Activated T-helper 1 cell treated with anti-CD3 and anti-CD28 coated beads, Interleukin-12 subunit alpha, Interleukin-12 subunit beta, Interleukin-2, Interleukin-4 antibody, amounts not matched to agents 30 ng/mL and 10 ng/mL and 1 ng/mL, durations not matched to agents 14 hours and 24 hours and 36 hours (primary cell): ENCODE results near the gene OR52E8. TPM values are rescaled to one million over a fixed set of nuclear protein-coding genes. Genes with fewer than 3 reads are reported as not detected.

ENCODE experiments used
- DNase-seq: peaks from one replicate; pipeline ENCODE4 v3.0.0; 2021; ENCODE audit warnings: low spot score
- H3K27ac Mint-ChIP-seq: one replicate; pipeline ENCODE4 v1.8.0; 2021; ENCODE audit warnings: mild to moderate bottlenecking, mixed read lengths
- H3K27me3 Mint-ChIP-seq: one replicate; pipeline ENCODE4 v1.8.0; 2022; ENCODE audit warnings: mild to moderate bottlenecking, moderate library complexity, mixed read lengths; ENCODE audit not compliant: insufficient read depth
- H3K36me3 Mint-ChIP-seq: one replicate; pipeline ENCODE4 v1.8.0; 2021; ENCODE audit warnings: low read depth, mixed read lengths
- H3K4me1 Mint-ChIP-seq: one replicate; pipeline ENCODE4 v1.8.0; 2021; ENCODE audit warnings: low read depth, mixed read lengths
- H3K4me3 Mint-ChIP-seq: one replicate; pipeline ENCODE4 v1.8.0; 2021; ENCODE audit warnings: mild to moderate bottlenecking, moderate library complexity, mixed read lengths
- H3K9me3 Mint-ChIP-seq: one replicate; pipeline ENCODE4 v1.8.0; 2021; ENCODE audit warnings: mixed read lengths
- intact Hi-C: fragments of 100-400 bp; cut with micrococcal nuclease; formaldehyde crosslinking; loops from one replicate; pipeline ENCODE4 v1.15.1; 2024
- total RNA-seq: library from RNA; stranded (reverse); gene quantifications from 2 replicates; pipeline ENCODE4 v1.2.3, GENCODE V29; 2022

OR52E8 gene
- total RNA-seq: not detected in 2 replicates

DNA sequence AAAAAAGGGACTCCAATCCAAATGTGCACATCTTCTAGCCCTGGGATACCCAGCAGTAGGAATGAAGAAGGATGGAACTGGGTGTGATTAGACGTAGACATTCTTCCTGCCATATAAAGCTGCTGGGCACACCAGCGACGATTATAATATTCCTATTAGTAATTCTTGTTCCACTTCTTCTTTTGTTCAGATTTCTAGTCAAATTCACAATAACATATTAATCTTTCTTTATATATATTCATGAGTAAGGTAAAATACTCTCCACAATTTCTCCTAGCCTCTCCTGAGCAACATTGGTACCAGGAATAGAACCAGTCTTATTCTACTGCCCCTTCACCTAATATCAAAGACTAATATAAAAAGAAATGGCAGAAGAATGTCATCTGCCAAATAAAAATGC, at the start of gene OR52E8:
TSS of gene OR52E8 (minus strand) at position 101 of the 400 bp plus-strand sequence. CDS start at position 101, 0 bp downstream.
- H3K9me3 Mint-ChIP-seq: no peaks in the 10 kb centered on the region
- intact Hi-C loops: no loop called here
- no peak for DNase-seq
- no peak within 1 kb of the TSS for H3K4me3 Mint-ChIP-seq
- no peak within 1 kb of the TSS for H3K27ac Mint-ChIP-seq
- H3K4me1 Mint-ChIP-seq: no peaks in the 10 kb centered on the region
- H3K36me3 Mint-ChIP-seq: no peaks in the 10 kb centered on the region
- peaks cover 7% of the 10 kb centered on the region for H3K27me3 Mint-ChIP-seq

DNA sequence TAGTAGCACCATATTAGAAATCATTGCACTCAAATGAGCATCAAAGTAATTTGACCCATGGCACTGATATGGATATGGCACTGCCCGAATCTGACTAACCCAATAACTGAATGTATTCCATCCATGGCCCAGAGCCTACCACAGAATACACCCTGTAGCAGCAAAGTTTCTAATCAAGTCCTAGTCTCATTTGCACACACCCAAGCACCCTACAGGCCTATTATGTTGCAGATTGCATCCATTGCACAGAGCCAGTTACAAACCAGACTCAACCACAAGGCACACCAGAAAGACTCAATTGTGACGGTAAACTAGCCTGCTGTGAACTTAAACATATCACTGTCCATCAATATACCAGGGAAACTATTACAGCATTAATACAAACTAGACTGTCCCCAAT, 42.0 kb upstream of the OR52E8 start:
- no peaks in the 10 kb centered on the region for H3K4me1 Mint-ChIP-seq
- intact Hi-C loops: no loop called here
- no peak overlapping the region for H3K4me3 Mint-ChIP-seq
- no peak overlapping the region for H3K27ac Mint-ChIP-seq
- no peaks in the 10 kb centered on the region for H3K27me3 Mint-ChIP-seq
- DNase-seq: no peak
- no peaks in the 10 kb centered on the region for H3K9me3 Mint-ChIP-seq
- no peaks in the 10 kb centered on the region for H3K36me3 Mint-ChIP-seq

DNA sequence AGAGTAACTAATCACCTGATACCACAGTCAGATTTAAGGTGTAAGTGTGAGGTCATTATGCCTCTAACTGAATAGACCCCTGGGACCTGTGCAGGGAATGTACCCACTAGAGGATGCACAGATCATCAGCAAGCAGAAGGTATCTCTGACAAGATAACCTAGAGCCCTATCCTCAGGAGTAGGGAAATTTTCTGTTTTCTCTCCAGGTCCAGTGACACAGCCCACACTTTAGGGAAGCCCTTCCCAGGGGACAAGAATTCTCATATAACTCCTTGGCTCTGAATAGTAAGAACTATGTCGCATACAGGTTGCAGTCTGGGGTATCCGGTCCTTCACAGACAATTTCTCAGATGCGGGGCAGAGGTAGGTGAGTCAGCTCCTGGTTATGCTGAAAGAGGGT, 35.4 kb upstream of the OR52E8 start, which contains the start of gene OR52E5:
TSS of gene OR52E5 (plus strand) at position 301 of the 400 bp plus-strand sequence. CDS start 7,569 bp downstream, outside the sequence.
- intact Hi-C loops: no loop called here
- no peaks in the 10 kb centered on the region for H3K4me1 Mint-ChIP-seq
- no peak for DNase-seq
- H3K27ac Mint-ChIP-seq: no peak within 1 kb of the TSS
- H3K4me3 Mint-ChIP-seq: no peak within 1 kb of the TSS
- no peaks in the 10 kb centered on the region for H3K36me3 Mint-ChIP-seq
- no peaks in the 10 kb centered on the region for H3K27me3 Mint-ChIP-seq
- no peaks in the 10 kb centered on the region for H3K9me3 Mint-ChIP-seq

DNA sequence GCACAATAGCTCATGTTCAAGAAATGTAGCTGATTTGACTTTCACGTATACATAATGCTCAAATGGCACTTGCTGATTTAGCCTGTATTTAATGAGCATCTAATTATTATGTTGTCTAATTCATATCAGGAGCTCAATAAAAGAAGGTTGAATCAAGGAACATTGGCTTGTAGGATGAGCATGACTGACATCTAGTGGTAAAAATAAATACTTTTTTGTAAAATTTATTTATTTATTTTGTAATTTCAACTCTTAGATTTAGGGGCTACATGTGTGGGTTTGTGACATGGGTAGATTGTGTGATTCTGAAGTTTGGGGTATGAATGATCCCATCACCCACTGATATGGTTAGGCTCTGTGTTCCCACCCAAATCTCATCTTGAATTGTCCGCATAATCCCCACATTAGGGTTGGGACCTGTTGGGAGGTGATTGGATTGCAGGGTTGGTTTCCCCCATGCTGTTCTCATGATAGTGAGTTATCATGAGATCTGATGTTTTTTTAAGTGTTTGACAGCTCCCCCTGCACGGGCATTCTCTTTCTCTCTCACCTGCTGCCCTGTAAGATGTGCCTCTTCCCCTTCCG, 33.8 kb upstream of the OR52E8 start:
- Mint-ChIP-seq H3K27me3 (no peaks in the 10 kb centered on the region), H3K4me1 (no peaks in the 10 kb centered on the region), H3K36me3 (no peaks in the 10 kb centered on the region), H3K9me3 (no peaks in the 10 kb centered on the region), H3K4me3 (no peak overlapping the region), H3K27ac (no peak overlapping the region)
- no peak for DNase-seq
- intact Hi-C loops: loop anchor here (1.0 to 2.0 kb wide), 2 partner anchors 415 to 767 kb away; no protein-coding TSS in a partner anchor

DNA sequence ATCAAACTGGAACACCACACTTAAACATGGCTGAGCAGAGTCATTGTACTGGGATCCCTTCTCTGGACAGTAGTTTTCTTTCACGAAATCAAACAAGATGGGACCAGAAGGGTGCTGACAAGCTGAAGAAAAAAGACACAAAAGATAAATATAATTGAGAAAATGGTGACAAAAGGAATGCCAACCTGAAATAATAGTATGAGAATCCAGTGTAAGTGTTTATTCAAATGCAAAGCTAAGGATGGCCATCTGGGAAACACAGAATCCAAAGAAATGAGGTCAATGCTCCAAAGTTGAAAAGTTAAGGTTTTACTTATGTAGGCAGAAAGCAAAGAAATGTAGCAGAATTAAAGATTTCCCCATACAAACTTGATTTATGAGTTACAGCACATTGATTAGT, 30.2 kb upstream of the OR52E8 start:
- H3K27me3 Mint-ChIP-seq: no peaks in the 10 kb centered on the region
- no peak overlapping the region for H3K27ac Mint-ChIP-seq
- H3K4me3 Mint-ChIP-seq: no peak overlapping the region
- H3K36me3 Mint-ChIP-seq: no peaks in the 10 kb centered on the region
- H3K9me3 Mint-ChIP-seq: no peaks in the 10 kb centered on the region
- DNase-seq: no peak
- H3K4me1 Mint-ChIP-seq: no peaks in the 10 kb centered on the region
- intact Hi-C loops: no loop called here

DNA sequence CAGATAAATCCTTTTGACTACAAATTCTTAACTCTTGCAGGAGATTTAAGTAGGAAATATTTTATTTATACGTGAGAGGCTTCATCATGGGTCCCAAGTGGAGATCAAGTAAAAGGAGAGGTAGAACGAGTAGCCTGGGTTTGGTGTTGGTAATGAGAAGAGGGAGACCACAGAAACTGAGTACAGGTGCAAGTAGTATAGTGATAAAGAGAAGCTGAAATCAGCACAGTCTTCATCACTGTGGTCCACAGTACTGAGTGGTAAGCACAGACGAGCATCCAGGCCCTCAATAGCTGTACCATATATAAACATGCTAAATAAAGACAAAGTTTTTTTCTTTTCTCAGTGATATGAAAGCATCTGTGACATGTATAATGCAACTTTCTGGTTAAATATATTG, 29.7 kb upstream of the OR52E8 start:
- H3K9me3 Mint-ChIP-seq: no peaks in the 10 kb centered on the region
- intact Hi-C loops: no loop called here
- H3K4me3 Mint-ChIP-seq: no peak overlapping the region
- no peak for DNase-seq
- no peaks in the 10 kb centered on the region for H3K27me3 Mint-ChIP-seq
- H3K36me3 Mint-ChIP-seq: no peaks in the 10 kb centered on the region
- no peak overlapping the region for H3K27ac Mint-ChIP-seq
- H3K4me1 Mint-ChIP-seq: no peaks in the 10 kb centered on the region

DNA sequence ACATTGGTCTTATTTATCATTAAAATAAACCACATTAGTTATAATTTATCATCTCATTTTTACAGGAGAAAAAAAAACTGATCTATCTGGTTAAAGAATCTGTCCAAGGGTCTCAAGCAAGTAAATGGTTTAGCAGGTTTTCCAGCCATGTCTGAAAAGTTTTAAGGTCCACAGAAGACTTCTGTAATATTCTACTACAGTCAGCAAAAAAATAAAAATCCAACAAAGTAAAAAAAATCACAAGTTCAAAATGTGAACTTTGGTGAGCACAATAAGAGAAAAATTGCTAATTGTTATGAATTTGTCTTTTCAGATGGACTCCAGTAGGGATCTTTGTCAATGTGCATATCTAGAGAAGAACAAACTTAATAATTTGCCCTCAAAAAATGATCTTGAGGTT, 24.3 kb upstream of the OR52E8 start:
- no peaks in the 10 kb centered on the region for H3K4me1 Mint-ChIP-seq
- H3K27me3 Mint-ChIP-seq: peaks cover 6% of the 10 kb centered on the region
- DNase-seq: no peak
- no peak overlapping the region for H3K4me3 Mint-ChIP-seq
- H3K9me3 Mint-ChIP-seq: no peaks in the 10 kb centered on the region
- intact Hi-C loops: no loop called here
- H3K36me3 Mint-ChIP-seq: no peaks in the 10 kb centered on the region
- no peak overlapping the region for H3K27ac Mint-ChIP-seq

DNA sequence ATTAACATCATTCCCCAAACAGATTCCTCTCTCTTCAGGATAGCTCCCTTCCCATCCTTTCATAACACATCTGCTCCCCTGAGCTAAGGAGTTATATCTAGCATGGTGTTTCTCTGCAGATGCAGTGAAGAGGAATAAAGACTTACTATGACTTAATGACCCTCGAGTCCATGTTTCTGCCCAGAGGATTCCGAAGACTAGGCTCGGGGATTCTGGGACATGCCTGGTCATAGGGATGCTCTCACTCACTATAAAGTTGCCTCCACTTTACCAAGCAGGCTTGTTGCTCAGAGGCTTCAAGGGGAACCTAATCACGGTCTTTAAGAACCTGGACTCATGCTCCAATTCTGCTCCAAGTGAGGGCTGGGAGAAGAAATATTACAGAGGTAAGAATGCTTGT, 22.8 kb upstream of the OR52E8 start, which contains the start of gene OR52E4:
TSS of gene OR52E4 (plus strand) at position 301 of the 400 bp plus-strand sequence. CDS start 3,664 bp downstream, outside the sequence.
- Mint-ChIP-seq H3K27me3 (peaks cover 6% of the 10 kb centered on the region), H3K4me1 (no peaks in the 10 kb centered on the region), H3K27ac (no peak within 1 kb of the TSS), H3K9me3 (no peaks in the 10 kb centered on the region), H3K36me3 (no peaks in the 10 kb centered on the region), H3K4me3 (no peak within 1 kb of the TSS)
- intact Hi-C loops: no loop called here
- no peak for DNase-seq

DNA sequence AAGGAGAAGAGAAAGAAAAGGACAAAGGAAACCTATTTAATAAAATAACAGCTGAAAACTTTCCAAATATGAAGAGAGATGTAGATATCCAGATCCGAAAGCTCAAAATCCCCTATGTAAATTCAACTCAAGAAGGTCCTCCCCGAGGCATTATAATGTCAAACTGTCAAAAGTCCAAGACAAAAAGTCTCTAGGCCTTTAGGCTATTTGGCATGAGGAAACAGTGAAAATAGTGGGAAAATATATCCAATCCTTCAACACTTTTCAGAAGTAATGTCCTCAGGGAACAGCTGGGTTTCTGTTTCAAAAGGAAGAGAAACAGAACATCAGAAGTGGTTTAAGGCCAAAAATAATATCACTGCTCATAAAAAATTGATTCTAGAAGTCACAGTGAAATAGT, 21.1 kb upstream of the OR52E8 start:
- no peak for DNase-seq
- no peaks in the 10 kb centered on the region for H3K4me1 Mint-ChIP-seq
- no peaks in the 10 kb centered on the region for H3K9me3 Mint-ChIP-seq
- H3K4me3 Mint-ChIP-seq: no peak overlapping the region
- intact Hi-C loops: no loop called here
- H3K27ac Mint-ChIP-seq: no peak overlapping the region
- peaks cover 6% of the 10 kb centered on the region for H3K27me3 Mint-ChIP-seq
- no peaks in the 10 kb centered on the region for H3K36me3 Mint-ChIP-seq

DNA sequence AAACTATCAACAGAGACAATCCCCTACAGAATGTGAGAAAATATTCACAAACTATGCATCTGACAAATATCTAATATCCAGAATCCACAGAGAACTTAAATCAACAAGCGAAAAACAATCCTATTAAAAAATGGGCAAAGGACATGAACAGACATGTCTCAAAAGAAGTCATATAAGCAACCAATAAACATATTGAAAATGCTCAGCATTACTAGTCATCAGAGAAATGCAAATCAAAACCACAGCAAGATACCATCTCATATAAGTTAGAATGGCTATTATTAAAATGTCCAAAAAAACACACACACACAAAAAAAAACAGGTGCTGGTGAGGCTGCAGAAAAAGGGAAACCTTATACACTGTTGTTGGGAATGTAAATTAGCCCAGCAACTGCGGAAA, 8.3 kb upstream of the OR52E8 start:
- intact Hi-C loops: no loop called here
- H3K36me3 Mint-ChIP-seq: no peaks in the 10 kb centered on the region
- H3K27ac Mint-ChIP-seq: no peak overlapping the region
- H3K9me3 Mint-ChIP-seq: no peaks in the 10 kb centered on the region
- no peak for DNase-seq
- no peaks in the 10 kb centered on the region for H3K4me1 Mint-ChIP-seq
- H3K27me3 Mint-ChIP-seq: peaks cover 6% of the 10 kb centered on the region
- no peak overlapping the region for H3K4me3 Mint-ChIP-seq

DNA sequence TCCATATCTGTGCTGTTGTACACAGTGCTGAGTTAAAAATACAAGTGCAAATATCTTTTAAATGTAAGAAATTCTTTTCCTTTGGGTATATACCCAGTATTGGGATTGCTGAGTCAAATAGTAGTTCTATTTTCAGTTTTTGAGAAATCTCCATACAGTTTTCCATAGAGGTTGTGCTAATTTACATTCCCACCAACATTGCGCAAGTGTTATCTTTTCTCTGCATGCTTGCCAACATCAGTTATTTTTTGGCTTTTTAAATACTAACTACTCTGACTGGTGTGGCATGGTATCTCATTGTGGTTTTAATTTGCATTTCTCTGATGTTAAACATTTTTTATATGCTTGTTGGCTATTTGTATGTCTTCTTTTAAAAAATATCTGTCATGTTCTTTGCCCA, 6.5 kb downstream of the OR52E8 start:
- no peak overlapping the region for H3K4me3 Mint-ChIP-seq
- H3K27ac Mint-ChIP-seq: no peak overlapping the region
- intact Hi-C loops: no loop called here
- no peak for DNase-seq
- peaks cover 1% of the 10 kb centered on the region for H3K27me3 Mint-ChIP-seq
- no peaks in the 10 kb centered on the region for H3K9me3 Mint-ChIP-seq
- H3K36me3 Mint-ChIP-seq: no peaks in the 10 kb centered on the region
- H3K4me1 Mint-ChIP-seq: no peaks in the 10 kb centered on the region

DNA sequence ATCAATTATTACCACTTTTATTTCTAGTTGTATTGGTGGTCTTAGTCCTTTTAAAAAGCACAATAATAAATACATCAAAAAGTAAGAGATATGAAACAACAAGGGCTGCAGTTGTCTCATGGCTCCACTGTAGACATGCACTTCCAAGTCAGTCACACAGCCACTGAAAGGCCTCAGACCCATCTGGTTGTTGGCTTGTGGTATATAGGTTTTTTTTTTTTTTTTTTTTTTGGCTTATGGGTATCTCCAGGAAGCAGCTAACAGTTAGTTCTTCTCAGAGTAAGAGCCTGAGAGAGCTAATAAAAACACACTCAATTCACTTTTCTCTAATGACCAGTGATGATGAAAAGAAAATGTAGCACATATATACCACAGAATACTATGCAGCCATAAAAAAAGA, 9.8 kb downstream of the OR52E8 start:
- Mint-ChIP-seq H3K4me1 (no peaks in the 10 kb centered on the region), H3K36me3 (no peaks in the 10 kb centered on the region), H3K4me3 (no peak overlapping the region), H3K9me3 (no peaks in the 10 kb centered on the region), H3K27ac (no peak overlapping the region), H3K27me3 (peaks cover 1% of the 10 kb centered on the region)
- no peak for DNase-seq
- intact Hi-C loops: no loop called here

DNA sequence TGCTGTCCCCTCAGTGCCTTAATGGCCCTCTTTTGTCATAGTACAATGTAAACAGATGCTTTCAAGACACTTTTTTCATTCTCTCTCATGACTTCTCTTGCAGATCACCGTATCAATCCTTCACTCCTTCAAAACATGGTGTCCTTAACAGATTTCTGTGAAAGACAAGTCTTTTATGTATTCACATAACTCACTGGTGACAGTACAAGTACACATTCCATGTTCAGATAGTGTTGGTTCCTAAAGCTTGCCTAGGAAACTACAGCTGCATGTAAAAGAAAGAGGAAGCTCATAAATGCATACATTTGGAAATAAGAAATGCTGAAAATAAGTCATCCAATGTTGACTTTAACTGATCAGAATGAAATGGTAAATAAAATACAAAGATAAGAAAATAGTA, 10.8 kb downstream of the OR52E8 start:
- Mint-ChIP-seq H3K27ac (no peak overlapping the region), H3K36me3 (no peaks in the 10 kb centered on the region), H3K27me3 (peaks cover under 1% of the 10 kb centered on the region), H3K4me3 (no peak overlapping the region), H3K4me1 (no peaks in the 10 kb centered on the region), H3K9me3 (no peaks in the 10 kb centered on the region)
- DNase-seq: no peak
- intact Hi-C loops: no loop called here

DNA sequence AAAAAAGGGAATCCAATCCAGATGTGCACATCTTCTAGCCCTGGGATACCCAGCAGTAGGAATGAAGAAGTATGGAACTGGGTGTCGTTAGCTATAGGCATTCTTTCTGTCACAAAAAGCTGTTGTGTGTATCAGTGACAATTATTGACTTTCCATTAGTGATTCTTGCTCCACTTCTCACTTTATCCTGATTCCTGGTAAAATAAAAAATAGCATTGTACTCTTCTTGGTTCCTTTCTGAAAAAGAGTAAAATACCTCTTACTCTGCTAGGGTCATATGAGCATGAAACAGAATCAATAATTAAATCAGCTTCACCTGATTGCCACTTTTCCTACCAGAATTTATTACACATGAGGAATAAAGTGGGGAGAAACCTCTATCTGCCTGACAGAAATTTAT, 15.7 kb downstream of the OR52E8 start, which contains the start of gene OR52E6:
TSS of gene OR52E6 (minus strand) at position 101 of the 400 bp plus-strand sequence. CDS start at position 101, 0 bp downstream.
- no peak for DNase-seq
- H3K27ac Mint-ChIP-seq: no peak within 1 kb of the TSS
- H3K36me3 Mint-ChIP-seq: no peaks in the 10 kb centered on the region
- no peaks in the 10 kb centered on the region for H3K9me3 Mint-ChIP-seq
- no peak within 1 kb of the TSS for H3K4me3 Mint-ChIP-seq
- H3K4me1 Mint-ChIP-seq: no peaks in the 10 kb centered on the region
- intact Hi-C loops: no loop called here
- H3K27me3 Mint-ChIP-seq: peaks cover 3% of the 10 kb centered on the region
